Glomerular endothelial cell (primary cell): ENCODE measurements around the gene LACTB. TPM values are rescaled to one million over a fixed set of nuclear protein-coding genes. Genes with fewer than 3 reads are reported as not detected.

Source experiments
- DNase-seq: peaks from one replicate; pipeline ENCODE4 v3.0.0-alpha.2; 2011; ENCODE audit warnings: low read depth, low spot score; ENCODE audit errors: extremely low read depth
- total RNA-seq: library from RNA; depleted of rRNA; stranded (reverse); fragments of >200 nt; gene quantifications from 2 replicates; pipeline ENCODE4 v1.2.3, GENCODE V29; 2015

The LACTB gene, protein sequence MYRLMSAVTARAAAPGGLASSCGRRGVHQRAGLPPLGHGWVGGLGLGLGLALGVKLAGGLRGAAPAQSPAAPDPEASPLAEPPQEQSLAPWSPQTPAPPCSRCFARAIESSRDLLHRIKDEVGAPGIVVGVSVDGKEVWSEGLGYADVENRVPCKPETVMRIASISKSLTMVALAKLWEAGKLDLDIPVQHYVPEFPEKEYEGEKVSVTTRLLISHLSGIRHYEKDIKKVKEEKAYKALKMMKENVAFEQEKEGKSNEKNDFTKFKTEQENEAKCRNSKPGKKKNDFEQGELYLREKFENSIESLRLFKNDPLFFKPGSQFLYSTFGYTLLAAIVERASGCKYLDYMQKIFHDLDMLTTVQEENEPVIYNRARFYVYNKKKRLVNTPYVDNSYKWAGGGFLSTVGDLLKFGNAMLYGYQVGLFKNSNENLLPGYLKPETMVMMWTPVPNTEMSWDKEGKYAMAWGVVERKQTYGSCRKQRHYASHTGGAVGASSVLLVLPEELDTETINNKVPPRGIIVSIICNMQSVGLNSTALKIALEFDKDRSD
- total RNA-seq, result 24.7 and 30.6 TPM in 2 replicates

DNA sequence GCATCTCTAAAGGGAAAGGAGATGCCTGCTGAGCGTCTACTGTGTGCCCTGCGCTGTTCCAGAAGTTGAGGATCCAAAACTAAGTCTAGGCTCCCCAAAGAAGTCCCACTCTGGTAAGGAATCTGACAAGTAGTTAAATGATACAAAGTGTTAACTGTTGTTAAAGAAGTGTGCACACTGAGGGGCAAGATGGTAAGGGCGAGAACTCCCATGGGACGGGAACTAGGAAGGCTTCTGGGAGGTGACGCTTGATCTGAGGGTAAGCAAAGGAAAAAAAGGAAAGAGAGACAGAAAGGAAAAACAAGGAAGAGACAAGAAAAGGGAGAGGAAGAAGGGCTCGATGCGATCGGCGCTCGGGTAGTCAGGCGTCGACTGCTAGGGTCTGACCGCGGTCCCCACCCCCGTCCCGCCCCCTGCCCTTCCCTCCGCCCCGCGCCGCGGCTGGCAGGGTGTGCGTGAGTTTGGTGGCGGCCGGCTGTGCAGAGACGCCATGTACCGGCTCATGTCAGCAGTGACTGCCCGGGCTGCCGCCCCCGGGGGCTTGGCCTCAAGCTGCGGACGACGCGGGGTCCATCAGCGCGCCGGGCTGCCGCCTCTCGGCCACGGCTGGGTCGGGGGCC lies at the start of gene LACTB:
Gene LACTB, plus strand, starts transcription at position 480 of the 620 bp plus-strand sequence. Its CDS starts 11 bp downstream, at position 491.
- DNase-seq, result no peak

DNA sequence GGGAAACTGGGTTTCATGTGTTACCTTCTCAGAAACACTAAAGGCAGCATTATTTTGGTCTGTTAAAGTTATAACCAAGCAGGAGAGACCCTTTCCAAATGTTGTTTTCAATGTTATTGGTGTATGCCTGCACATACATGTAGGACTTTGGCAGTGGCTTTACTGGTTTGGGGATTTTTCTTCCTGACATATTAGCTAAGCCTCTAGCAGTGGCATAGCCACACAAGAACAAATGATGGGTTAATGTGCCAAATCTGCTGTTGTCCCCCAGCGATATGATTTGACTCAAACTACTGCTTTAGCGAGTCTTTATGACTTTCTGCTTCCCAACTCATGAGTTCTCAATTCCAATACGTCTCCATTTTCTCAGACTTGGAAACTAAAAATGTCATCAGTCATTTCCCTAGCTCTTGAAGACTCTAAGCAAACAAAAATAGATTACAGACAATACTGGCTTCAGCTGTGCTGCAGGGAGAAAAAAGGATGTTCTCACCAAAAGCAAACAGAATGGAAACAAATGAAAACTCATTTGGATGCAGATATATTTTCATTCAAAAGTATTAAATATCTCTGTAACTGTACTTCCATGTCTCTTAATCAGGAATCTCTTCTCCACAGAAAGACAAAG lies 49.5 kb upstream of the LACTB start:
- no peak for DNase-seq

DNA sequence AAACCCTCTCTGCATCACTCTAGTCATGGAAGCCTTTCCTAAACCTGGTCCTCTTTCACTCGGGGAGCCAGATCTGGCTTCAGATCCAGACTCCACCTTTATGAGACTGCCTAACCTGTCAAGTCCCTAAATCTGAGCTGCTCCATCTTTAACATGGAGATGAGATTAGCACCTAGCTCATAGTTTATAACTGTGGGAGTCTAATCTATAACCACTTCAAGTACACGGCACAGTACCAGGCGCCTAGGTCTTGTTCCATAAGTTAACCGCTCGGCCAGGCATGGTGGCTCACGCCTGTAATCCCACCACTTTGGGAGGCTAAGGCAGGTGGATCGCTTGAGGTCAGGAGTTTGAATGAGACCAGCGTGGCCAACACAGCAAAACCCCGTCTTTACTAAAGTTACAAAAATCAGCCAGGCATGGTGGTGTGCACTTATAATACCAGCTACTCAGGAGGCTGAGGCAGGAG lies 48.8 kb upstream of the LACTB start:
- DNase-seq, result no peak

DNA sequence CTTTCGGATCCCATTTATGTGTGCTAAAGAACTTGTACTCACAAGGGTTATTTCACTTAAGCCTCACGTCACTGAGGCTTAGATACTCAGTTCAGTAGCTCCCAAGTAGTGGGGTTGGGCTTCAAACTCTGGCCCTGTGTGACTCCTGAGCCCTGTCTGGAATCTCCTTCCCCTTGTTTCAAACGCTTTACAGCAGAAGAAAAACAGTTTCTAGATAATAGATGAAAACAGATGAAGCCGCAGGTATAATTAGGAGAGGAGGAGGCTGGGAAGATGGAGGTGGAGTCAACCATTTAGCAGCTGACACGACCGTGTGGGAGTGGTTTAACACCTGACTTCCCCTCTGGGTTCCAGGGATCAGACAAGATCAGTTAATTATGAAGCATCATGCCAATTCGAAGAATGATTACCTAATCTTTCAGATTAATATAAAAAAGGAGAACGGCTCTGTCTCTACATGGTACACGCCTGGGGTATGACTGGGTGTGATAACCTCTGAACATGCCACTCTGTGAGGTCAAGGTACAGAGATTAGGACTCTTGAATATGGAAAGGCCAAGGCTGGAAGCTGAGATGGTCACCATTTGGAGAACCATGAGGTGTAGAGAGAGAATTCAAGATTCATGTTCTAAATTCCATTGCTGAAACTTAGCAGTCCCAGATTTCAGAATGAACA lies 48.0 kb upstream of the LACTB start:
- no peak for DNase-seq

DNA sequence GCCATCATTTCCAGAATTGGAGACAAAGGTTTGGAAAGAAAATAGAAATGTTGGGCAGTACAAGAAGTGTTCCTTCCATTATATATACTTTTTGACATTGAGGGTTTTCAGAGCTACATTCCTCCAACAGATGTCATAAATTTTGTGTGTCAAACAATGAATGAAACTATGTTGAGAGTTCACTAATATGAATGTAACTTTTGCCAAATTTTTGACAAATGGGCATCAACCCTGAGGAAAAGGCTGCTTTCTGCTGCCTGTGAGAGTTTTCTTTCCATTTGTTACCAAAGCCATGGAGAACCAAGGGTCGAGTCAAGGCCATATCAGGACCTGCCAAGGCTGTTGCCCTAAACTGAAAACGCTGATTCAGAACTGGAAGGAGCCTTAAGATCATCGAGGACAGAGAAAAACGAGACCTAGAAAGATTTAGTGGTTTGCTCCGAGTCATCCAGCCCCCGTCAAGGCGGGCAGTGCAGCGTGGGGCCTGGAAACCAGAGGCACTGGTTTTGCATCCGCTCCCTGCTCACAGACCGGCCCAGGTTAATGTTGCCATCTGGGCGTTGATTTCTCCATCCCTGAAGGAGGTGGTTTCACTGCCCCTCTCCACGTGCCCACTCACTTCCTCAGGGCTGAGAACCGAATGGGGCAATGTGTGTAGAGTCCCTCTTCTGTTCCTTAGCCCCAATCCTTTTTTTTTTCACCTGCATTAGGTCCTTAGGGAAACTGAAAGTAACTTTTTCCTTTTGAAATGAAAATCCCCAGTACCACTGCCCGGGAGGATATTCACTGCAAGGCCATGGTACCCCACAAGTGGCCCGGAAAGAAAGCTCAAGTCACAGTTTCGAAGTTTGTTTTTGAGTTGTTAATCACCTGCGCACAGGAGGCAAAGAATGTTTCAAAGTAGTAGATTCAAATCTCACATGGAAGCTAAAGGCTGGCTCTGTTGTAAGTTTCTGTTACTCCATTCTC lies 46.4 kb upstream of the LACTB start:
- DNase-seq, result no peak

DNA sequence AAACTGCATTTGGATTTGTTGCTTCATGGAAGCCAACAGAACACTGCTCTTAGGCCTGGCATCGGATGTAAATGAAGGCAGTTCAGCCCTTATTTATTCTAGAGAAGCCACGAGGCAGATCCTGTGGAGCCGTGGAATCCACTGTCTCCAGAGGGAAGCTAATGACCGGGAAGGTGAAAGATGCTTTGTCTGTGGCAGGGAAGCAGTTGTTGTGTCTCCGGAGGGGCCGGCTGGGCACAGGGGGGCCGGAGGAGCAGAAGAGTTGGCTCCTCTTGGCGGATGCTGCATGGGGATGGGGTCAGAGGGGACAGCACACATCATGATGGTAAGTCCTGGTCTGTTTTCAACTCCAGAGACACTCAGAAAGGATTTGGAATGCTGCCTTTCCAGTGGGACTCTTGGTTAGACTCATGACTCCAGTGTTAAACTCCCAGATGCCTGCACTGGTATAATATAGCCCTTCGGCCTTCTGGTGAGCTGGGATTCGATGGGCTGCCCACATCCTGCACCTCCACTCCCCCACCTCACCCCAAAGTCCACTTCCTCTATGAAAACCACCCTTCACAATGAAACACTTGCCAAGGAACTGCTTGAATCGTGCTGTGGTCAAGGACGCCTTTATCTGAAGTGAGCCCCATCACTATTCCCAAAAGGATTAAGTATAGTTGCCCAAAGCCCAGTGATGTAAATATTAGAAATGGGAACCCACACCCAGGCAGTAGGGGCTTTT lies 45.5 kb upstream of the LACTB start:
- DNase-seq, result no peak

DNA sequence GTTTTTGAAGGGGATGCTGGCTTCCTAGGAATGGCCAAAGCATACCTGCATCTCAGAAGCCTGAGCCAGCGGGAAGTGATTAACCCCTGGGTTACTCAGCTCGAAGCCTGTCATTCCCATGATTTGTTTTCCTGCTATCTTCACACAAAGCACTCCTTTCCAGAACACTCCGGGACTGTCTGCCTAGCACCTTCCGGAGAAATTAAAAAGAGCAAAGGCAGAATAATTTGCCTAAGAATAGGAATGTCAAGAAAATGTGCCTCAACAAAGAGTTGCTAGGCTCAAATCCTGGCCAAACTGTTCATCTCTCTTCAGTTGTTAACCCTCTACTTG lies 45.0 kb upstream of the LACTB start:
- DNase-seq, result no peak

DNA sequence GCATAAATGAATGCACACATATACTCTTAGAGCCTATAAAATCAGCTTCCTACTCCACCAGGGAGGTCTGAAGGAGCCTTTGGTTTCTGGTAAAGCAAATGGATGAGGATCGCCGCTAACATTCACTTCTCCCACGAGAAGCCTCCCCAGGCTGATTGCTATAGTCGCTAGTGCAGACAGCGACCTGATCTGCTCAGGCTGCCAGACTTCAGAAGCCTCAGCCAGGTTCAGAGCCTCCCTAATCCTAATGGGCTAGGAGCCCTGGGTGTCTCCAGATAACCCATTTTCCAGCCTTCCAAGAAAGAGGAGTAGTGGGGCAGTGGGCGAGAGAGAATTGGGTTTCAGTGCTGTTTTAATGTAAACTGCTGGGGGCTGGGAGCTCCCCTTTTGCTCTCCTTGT lies 43.7 kb upstream of the LACTB start:
- no peak for DNase-seq

DNA sequence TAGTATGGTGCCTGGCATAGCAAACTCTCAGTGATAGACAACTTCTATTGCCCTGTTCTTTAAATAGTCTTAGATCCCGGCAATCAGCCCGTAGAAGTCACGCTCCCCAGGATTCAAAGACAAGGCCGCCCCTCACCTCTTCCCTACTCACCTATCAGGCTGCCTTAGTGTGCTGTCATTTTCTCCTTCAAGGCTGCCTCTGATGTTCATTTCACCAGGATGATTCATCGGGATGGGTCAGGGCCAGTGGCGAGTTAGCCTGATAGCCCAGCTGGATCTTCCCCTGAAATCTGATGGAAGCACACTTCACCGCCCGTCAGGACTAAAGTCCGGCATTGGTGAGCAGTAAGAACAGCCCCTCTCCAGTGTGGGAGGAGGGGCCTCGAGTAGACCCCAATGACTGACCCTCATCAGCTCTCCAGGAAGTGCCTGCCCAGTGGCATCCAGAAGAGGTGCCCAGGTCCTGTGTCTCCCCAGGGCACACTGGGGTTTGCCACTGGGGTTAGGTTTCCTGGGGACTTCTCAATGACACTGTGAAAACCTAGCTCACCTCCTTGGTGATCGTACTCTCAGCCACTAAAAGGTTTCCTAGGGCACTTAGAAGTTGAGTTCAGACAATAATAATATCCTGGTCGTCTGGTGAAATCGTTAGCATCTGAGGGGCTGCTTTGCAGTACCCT lies 41.6 kb upstream of the LACTB start:
- DNase-seq, result no peak

DNA sequence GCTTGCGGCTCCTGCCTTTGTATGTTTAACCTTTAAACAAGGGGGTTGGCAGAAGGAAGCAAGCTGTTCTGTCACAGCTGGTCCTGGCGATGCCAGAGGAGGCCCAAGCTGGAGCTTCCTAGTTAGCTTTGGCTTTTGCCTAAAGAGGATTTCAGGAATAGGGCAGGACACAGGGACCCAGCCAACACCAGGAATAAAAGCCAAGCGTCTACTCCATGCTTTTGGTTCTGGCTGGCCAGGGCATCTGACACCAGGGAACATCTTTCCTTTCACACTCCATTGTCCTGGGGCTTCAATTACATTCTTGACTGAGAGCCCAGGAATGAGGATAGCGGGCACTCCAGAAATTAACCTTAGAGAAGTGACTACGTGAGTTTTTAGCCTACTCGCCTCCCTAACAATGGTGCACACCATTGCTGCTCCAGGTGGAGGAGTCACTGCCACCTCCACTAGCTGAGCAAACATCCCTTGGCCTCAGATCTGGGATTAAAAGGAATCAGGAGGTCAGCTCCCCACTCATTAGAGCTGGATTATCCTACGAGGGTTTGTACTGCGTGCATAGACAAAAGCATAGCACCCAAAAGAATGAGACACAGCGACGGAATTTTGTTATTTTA lies 40.9 kb upstream of the LACTB start:
- no peak for DNase-seq

DNA sequence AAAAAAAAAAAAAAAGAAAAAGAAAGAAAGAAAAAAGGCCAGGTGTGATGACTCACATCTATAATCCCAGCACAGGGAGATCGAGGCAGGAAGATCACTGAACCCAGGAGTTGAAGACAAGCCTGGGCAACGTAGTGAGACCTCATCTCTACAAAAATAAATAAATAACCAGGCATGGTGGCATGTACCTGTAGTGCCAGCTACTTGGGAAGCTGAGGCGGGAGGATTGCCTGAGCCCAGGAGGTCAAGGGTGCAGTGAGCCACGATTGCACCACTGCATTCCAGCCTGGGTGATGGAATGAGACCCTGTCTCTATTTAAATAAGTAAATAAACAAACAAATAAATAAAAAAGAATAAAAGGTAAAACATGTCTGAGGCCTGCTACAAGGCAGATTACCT lies 39.3 kb upstream of the LACTB start:
- no peak for DNase-seq

DNA sequence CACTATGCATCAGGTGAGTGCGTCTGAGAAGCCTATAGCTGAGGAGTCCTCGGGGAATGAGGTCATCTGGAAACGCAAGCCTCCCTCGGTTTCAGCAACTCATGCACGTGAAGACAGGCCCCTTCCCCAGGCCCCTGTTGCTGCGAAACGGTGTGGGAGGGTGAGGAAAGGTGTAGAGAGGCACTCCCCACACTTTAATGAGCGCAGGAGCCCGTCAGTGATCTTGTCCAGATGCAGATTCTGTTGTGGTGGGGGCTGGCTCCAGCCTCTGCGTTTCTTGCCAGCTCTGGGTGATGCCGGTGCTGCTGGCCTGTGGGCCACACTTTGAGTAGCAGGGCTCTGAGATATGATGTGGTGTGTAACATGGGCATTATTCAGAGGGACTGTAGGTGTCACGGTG lies 38.6 kb upstream of the LACTB start:
- no peak for DNase-seq

DNA sequence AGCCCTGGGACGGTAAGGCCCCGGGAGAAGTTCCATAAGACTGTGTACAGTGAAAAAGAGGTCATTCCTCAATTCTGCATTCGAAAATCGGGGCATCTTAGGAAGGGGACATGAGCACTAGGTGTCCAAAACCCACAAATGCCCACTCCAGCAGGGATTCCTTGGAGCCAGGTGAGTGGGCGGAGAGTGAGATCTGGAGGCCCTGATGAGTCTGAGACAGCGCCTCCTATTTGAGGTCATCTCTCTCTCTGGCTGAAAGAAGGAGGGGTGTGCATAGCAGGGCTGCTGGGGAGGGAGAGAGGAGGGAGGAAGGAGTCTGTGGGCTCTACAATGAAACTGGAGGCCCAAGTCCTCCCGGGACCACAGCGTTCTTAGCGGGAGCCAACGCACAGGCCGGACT lies 38.1 kb upstream of the LACTB start:
- DNase-seq, result no peak

DNA sequence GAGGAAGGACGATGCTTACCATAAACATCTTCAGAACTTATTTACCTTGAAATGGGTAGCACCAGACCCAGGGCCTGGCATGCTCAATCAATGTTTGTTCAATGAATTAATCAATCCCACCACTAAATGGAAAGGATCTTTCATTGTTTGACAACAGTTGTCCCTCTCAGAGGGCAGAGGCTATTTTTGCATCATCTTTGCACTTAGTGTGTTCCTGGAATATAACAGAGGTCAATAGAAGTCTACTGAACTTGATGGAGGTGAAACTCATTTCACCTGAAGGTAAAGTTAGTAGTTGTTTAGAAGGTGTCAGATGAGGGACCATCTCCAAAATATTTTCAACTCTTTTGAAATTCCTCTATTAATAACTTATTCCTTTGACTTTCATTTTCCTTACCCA lies 36.9 kb upstream of the LACTB start:
- DNase-seq, result no peak

DNA sequence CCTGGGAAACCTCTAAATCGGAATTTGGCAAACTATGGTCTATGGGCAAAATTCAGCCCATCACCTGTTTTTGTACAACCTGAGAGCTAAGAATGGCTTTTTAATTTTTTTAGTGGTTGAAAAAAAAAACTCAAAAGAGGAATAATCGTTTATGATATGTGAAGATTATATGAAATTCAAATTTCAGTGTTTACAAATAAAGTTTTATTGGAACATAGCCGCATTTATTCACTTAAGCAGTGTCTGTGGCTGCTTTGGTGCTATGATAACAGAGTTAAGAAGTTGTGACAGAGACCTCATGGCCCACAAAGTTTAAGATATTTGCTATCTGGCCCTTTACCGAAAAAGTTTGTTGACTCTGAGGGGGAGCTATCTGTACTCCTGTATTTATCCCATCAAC lies 36.4 kb upstream of the LACTB start:
- no peak for DNase-seq

DNA sequence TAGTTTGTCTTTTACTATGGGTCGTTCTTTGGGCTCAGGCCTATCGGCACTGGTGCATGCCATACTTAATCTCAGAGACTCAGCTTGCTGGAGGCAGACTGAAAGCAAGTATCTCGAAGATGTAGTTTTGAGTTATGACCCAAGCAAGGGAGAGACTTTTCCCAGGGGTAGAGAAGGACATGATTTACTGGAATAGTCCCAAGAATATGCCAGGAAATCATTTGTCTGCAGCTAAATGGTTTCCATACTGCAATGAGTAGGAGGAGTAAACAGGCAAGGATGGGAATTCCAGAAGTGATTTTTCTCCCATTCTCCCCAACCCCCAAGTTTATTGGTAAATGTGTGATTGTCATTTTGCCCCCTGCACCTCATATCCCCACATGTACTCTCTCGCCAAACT lies 35.4 kb upstream of the LACTB start:
- DNase-seq, result no peak

DNA sequence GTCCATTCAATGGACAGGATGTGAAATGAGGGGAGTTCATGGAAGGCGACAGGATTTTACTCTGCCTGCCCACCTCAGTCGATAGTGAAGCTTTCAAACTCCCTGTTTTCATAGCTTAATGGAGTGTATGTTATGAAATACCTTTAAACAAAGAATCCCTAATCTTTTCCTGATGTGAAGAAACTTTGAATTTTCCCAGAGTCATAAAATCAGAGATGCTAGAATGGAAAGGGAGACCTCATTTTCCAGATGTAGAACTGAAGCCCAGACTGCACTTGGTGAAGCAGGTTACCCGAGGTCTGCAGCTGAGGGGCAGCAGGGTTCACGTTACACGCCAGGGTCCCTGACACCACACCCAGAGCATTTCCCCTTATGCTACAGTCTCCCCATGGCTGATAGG lies 34.7 kb upstream of the LACTB start:
- no peak for DNase-seq

DNA sequence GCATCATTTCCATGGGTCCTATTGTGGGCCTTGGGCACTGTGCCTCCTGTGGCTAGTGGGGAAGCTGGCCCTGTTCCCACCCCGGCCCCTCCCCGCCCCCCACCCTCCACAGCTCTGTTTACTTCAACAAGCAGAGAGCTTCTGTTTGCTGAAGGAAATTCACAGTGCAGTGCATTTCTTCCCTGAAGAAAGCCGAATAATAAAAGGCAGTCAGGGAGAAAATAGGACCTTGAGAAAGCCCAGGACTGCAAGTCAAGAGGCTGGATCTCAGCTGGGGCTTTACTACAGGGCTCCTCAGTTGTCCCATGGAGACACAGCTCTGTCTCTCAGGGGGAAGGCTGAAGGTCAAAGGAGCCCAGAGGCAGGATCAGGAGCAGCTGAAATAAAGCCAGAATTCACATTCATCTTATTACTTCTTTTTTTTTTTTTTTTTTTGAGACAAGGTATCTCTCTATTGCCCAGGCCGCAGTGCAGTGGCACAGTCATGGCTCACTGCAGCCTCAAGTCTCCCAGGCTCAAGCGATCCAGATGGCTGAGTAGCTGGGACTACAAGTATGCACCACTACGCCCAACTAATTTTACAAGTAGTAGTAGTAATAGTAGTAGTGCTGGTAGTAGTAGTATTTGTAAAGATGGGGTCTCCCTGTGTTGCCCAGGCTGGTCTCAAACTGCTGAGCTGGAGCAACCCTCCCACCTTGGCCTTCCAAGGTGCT lies 33.0 kb upstream of the LACTB start:
- DNase-seq, result no peak
